PC-3 (cell line): ENCODE data around the gene NME4.

Experiments
- CTCF ChIP-seq: fragments of 300-600 bp; sonication (generic); conservative IDR thresholded peaks from 2 replicates; pipeline ENCODE4 v1.5.1; 2017; ENCODE audit warnings: antibody characterized with exemption, low read depth, mild to moderate bottlenecking, low read length
- EZH2 ChIP-seq: fragments of 300-600 bp; sonication (generic); IDR thresholded peaks from one replicate; pipeline ENCODE4 v1.6.1; 2017; ENCODE audit warnings: antibody characterized with exemption, mild to moderate bottlenecking, low read length; ENCODE audit not compliant: unreplicated experiment

- TF ChIP-seq EZH2 (no peak), CTCF (no peak)
These were observed 394 bp upstream of the NME4 start for GRCh38 chr16:396605-397004.
